Coronary artery (tissue), 2 donors: ENCODE data around the gene RRAS2.

ENCODE experiments used
- DNase-seq: peaks from one replicate; pipeline ENCODE4 v3.0.0-alpha.2; 2017; ENCODE audit warnings: low spot score
- H3K27ac ChIP-seq, 2 donors: fragments of 200-600 bp; sonication (generic); one replicate each; pipeline ENCODE4 v1.5.1; 2016 to 2019
- H3K4me3 ChIP-seq: fragments of 200-600 bp; sonication (generic); 2 replicates; pipeline ENCODE4 v1.5.1; 2016; ENCODE audit warnings: mild to moderate bottlenecking, moderate library complexity
- CTCF ChIP-seq: fragments of 200-600 bp; sonication (generic); IDR thresholded peaks from one replicate; pipeline ENCODE4 v1.5.1; 2019; ENCODE audit warnings: antibody characterized with exemption

RRAS2 gene

GRCh38 chr11:14229472-14229871 is 129.5 kb downstream of the RRAS2 start:
- no peak for TF ChIP-seq CTCF
- H3K27ac ChIP-seq = no peak overlapping the region
- no peak for DNase-seq
- no peak overlapping the region for H3K4me3 ChIP-seq

- Histone ChIP-seq H3K27ac (no peak overlapping the region), H3K4me3 (no peak overlapping the region)
- TF ChIP-seq CTCF = no peak
- DNase-seq = no peak
These were observed 130.6 kb downstream of the RRAS2 start for GRCh38 chr11:14228356-14228755.
